Measurements from ENCODE around the gene ZNF785.

Gene ZNF785

GRCh38 chr16:30565984-30566383 is 19.5 kb downstream of the ZNF785 start:
- TF ChIP-seq POLR2A (IDR thresholded peaks at IDR 0.05; ENCODE audit: extremely low read depth, insufficient read length), result no peak
- TF ChIP-seq MAX (IDR thresholded peaks at IDR 0.05; ENCODE audit: low read depth, low read length), result no peak
- no peak for TF ChIP-seq MYC (IDR thresholded peaks at IDR 0.05; ENCODE audit: low read depth, low read length)
- TF ChIP-seq CTCF (IDR thresholded peaks at IDR 0.05; ENCODE audit: low read depth, low read length), result no peak
- DNase-seq (ENCODE audit: low read depth), result no peak
- H3K4me3 ChIP-seq (ENCODE audit: low read depth, low read length), result no peak overlapping the region

GRCh38 chr16:30565526-30565925 is 20.0 kb downstream of the ZNF785 start:
- H3K4me3 ChIP-seq (ENCODE audit: low read depth, low read length), result no peak overlapping the region
- DNase-seq (ENCODE audit: low read depth), result no peak
- TF ChIP-seq CTCF (IDR thresholded peaks at IDR 0.05; ENCODE audit: low read depth, low read length), result no peak
- no peak for TF ChIP-seq MYC (IDR thresholded peaks at IDR 0.05; ENCODE audit: low read depth, low read length)
- no peak for TF ChIP-seq POLR2A (IDR thresholded peaks at IDR 0.05; ENCODE audit: extremely low read depth, insufficient read length)
- TF ChIP-seq MAX (IDR thresholded peaks at IDR 0.05; ENCODE audit: low read depth, low read length), result no peak

GRCh38 chr16:30562021-30562420 is 23.5 kb downstream of the ZNF785 start:
- TF ChIP-seq MAX (IDR thresholded peaks at IDR 0.05; ENCODE audit: low read depth, low read length) (no peak), POLR2A (IDR thresholded peaks at IDR 0.05; ENCODE audit: extremely low read depth, insufficient read length) (no peak), MYC (IDR thresholded peaks at IDR 0.05; ENCODE audit: low read depth, low read length) (no peak), CTCF (IDR thresholded peaks at IDR 0.05; ENCODE audit: low read depth, low read length) (no peak)
- H3K4me3 ChIP-seq (ENCODE audit: low read depth, low read length), result no peak overlapping the region
- DNase-seq (ENCODE audit: low read depth), result no peak

- TF ChIP-seq MAX (IDR thresholded peaks at IDR 0.05; ENCODE audit: low read depth, low read length) (no peak), POLR2A (IDR thresholded peaks at IDR 0.05; ENCODE audit: extremely low read depth, insufficient read length) (no peak), MYC (IDR thresholded peaks at IDR 0.05; ENCODE audit: low read depth, low read length) (no peak), CTCF (IDR thresholded peaks at IDR 0.05; ENCODE audit: low read depth, low read length) (no peak)
- H3K4me3 ChIP-seq (ENCODE audit: low read depth, low read length), result no peak overlapping the region
- DNase-seq (ENCODE audit: low read depth), result no peak
Observed at GRCh38 chr16:30561089-30561816, 24.2 kb downstream of the ZNF785 start.

- no peak overlapping the region for H3K4me3 ChIP-seq (ENCODE audit: low read depth, low read length)
- TF ChIP-seq POLR2A (IDR thresholded peaks at IDR 0.05; ENCODE audit: extremely low read depth, insufficient read length) (no peak), MYC (IDR thresholded peaks at IDR 0.05; ENCODE audit: low read depth, low read length) (no peak), MAX (IDR thresholded peaks at IDR 0.05; ENCODE audit: low read depth, low read length) (no peak), CTCF (IDR thresholded peaks at IDR 0.05; ENCODE audit: low read depth, low read length) (no peak)
- DNase-seq (ENCODE audit: low read depth), result no peak
Observed at GRCh38 chr16:30559690-30560089, 25.8 kb downstream of the ZNF785 start.

Measured in NB4 (cell line).